HG03457 (cell line): ENCODE data around the gene LST1.

Experiments
- ATAC-seq: cut with Tn5 transposase; IDR thresholded peaks from one replicate; pipeline ENCODE4 v1.9.1; 2021; ENCODE audit warnings: moderate number of reproducible peaks; ENCODE audit not compliant: unreplicated experiment

Gene LST1

DNA sequence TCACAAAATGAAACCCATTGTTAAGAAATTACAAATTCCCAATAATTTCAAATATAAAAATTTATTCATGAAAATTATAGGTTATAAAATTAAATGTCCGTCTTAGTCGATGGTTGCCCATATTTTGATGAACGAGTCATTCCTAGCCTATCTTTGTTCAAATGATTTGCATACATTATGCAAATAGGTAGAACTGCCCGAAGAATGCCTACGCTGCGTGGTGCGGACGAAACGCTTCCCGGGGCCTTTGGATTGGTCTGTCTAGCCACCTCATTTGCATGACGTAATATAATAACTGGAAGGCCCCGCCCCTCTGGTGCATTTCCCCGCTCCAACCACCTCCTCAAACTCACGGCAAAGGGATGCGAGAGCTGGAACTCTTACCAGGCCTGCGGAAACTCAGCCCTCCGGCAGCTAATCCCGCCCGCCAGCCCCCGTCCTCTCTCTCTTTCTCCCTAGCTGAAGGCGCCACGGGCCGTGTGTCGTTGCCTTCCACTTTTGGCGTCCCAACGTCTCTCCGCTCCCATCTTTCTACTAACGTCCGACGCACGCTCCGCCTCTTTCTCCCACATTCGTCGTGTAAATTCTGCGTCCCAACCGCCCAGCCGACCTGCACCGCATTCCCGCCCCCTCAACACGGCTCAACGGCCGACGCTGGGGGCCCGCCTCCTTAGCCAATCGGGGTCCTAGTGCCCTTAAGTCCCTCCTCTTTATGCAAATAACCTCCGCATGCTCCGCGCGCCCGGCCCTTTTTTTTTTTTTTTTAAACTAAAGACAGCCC is 33.9 kb downstream of the LST1 start:
- peak; percentile 65 for ATAC-seq

DNA sequence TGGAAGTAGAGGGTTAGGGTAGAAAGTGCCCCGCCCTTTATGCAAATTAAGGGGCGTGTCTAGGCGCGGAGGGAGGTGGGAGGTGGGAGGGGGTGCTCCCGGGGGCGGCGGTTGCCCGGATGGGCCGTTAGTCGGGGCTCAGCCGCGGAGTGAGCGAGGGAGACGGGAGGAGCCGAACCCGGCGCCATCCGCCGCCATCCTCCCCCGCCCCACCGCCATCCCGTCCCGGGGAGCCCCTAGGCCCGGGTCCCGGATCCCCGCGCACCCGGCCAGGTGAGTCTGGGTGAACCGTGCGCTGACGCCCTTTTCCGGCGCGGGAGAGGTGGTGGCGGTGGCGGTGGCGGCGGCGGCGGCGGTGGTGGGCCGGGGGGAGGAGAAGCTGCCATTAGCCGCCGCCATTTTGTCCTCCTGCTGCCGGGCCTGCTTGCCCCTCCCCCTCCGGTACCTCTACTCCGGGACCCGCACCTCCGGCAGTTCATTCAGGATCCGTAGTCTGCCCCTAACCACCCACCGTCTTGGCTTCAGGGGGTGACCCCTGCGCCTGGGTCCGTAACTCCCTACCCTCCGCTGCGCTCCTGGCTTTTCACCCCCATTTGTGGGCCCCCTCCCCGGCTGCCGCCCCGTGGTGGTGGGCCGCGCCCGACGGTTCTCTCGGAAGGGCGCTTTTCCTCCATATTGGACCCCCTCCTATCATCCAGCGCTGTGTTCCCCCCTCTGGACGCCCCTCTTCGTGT is 34.7 kb downstream of the LST1 start, which contains the start of gene PRRC2A:
Gene PRRC2A, plus strand, starts transcription at position 130 of the 734 bp plus-strand sequence. CDS start 2,075 bp downstream, outside the sequence.
- peak; percentile 28 for ATAC-seq

DNA sequence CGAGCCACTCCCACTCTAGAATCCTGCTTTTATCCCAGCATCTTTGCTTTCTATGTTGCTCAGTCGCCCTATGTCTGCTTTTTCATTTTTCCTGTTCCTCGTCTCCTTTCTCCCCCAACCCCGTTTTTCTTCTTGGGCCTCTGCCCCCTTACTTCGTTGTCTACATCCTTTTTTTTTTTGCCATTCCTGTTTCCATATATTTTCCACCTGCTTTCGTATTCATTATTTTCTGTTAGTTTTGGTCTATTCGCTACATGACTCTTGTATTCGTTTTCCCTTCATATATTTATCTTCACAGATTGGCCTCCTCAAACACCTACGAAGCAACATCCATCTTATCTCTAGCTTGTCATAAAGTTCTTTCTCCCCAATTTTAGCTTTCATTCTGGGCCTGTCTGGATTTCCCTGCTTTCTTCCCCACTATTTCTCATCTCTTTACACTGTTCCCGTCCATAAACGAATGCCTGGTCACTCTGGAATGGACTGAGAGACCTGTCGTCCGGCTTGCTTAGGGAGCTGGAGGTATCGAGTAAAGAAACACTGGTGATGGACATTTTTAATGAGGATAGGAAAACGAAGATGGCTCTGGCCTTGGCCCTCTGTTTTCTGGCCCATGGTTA is 35.4 kb downstream of the LST1 start:
- no peak for ATAC-seq

DNA sequence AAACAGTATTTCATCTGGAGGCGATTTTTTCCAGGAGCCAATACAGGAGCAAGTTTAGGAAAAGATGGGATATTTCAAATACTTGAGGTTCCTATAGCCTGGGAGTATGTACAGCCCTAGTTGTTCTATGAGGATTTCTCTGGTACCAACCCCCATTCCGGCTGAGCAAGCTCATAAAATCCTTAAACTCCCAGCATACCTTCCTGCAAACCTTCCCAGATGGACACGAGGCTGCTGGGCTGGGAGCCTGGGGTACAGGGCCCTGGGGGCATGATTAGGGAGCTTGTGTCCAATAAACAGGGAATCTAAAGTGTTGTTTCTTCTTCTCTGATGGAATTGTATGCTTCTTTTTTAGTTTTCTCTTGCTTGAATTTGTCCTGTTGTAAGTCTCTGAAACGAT is 35.9 kb downstream of the LST1 start:
- ATAC-seq = no peak

DNA sequence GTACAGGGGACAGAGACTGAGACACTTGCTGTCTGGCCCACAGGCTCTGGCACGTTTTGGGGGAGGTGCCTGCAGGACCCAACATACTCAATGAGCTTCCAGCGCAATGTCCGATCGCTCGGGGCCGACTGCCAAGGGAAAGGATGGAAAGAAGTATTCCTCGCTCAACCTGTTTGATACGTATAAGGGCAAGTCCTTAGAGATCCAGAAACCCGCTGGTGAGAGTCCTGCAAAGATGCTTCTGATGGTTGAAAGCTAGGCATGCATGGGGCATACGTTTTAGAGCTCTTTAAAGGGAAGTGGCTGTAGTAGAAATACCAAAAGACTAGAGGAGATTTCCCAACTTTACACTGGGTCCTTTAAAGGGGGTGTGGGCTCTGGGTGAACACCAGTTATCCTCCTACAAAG is 36.6 kb downstream of the LST1 start:
- no peak for ATAC-seq

DNA sequence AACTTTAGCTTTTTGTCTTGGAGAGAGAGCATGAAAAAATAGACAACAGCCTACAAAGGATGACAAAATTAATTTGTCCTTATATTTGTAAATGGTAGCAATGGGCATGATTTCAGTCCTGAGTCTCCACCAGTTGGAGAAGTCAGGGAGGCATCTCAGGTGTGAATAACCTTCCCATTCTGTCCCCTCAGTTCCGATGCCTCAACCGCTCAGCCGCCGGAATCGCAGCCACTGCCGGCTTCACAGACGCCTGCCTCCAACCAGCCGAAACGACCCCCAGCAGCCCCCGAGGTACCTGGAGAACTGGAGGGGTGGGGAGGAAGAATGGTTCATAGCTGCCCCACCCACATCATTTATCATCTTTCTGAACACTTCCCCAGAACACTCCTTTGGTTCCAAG is 38.0 kb downstream of the LST1 start:
- ATAC-seq = no peak

DNA sequence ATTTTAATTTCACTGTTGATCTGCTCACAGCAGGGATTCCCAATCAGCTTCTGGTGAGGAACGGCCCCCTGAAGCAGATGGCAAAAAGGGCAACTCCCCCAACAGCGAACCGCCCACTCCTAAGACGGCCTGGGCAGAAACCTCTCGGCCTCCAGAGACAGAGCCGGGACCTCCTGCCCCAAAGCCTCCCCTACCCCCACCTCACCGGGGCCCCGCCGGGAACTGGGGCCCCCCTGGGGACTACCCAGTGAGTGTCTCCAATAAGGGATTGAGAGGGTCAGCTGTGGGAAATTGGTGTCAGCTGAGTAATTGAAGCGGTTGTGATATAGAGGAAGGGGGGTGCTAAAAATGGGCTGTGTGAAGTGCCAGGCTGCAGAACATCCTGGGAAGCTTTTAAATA is 40.9 kb downstream of the LST1 start:
- ATAC-seq = no peak

DNA sequence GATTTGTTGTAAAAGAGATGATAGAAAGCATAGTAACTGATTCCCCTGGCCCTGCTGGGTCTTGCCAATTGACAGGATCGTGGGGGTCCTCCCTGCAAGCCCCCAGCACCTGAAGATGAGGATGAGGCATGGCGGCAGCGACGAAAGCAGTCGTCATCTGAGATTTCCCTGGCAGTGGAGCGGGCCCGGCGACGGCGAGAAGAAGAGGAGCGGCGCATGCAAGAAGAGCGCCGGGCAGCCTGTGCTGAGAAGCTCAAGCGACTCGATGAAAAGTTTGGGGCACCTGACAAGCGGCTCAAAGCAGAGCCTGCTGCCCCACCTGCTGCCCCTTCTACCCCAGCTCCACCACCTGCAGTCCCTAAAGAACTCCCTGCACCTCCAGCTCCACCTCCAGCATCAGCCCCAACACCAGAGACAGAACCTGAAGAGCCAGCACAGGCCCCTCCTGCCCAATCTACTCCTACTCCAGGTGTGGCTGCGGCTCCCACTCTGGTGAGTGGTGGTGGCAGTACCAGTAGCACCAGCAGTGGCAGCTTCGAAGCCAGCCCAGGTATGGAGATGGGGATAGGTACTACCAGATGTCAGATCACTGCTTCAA is 41.7 kb downstream of the LST1 start:
- no peak for ATAC-seq

DNA sequence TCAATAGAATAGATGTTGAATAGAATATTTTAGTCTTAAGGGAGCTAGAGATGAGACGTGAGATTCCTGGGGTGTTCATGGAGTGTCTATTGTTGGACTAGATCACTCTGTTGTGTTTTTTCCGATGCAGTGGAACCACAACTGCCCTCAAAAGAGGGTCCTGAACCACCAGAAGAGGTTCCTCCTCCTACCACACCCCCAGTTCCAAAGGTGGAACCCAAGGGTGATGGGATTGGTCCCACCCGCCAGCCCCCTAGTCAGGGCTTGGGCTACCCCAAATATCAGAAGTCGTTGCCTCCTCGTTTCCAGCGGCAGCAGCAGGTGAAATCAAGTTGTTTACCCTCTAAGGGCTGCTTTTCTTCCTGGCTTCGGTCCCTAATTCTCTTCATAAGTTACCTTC is 42.9 kb downstream of the LST1 start:
- no peak for ATAC-seq

DNA sequence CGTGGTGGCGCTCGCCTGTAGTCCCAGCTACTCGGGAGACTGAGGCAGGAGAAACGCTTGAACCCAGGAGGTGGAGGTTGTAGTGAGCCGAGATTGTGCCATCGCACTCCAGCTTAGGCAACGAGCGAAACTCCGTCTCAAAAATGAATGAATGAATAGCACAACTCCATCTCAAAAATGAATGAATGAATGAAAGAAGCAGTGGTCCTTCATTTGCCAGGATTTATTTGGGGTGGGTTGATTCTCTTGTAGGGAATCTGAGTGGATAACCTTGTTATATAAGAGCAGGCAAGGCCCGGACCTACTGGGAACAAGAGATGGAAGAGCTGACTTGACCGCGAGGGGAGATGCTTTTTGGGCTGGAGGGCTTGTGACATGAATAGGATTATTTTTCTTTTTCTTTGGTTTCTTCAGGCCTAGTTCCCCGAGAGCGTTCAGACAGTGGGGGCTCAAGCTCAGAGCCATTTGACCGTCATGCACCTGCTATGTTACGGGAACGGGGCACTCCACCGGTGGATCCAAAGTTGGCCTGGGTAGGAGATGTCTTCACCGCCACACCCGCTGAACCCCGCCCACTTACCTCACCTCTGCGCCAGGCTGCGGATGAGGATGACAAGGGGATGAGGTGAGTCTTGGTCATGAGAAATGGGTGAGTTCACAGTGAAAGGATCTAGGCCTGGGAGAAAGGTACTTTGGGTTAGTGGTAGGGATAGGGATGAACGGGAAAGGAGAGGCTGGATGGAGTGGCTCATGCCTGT is 44.3 kb downstream of the LST1 start:
- ATAC-seq = no peak

DNA sequence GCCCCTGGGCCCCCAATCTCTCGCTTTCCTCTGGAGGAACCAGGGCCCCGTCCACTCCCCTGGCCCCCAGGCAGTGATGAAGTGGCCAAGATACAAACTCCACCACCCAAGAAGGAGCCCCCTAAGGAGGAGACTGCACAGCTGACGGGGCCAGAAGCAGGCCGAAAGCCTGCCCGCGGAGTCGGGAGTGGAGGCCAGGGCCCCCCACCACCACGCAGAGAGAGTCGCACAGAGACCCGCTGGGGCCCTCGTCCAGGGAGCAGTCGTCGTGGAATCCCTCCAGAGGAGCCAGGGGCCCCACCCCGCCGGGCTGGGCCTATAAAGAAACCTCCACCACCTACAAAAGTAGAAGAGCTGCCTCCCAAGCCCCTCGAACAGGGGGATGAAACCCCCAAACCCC is 45.1 kb downstream of the LST1 start:
- no peak for ATAC-seq

DNA sequence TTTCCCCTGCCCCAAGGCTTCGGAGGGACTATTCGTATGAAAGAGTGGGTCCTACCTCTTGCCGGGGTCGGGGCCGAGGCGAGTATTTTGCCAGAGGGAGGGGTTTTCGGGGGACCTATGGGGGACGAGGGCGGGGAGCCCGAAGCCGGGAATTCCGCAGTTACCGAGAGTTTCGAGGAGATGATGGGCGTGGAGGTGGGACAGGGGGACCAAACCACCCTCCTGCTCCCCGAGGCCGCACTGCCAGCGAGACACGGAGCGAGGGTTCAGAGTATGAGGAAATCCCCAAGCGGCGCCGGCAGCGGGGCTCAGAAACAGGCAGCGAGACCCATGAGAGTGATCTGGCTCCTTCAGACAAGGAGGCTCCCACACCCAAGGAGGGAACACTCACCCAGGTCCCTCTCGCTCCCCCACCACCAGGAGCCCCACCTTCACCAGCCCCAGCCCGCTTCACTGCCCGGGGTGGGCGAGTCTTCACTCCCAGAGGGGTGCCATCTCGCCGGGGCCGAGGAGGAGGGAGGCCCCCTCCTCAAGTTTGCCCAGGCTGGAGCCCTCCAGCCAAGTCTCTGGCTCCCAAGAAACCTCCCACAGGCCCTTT is 45.7 kb downstream of the LST1 start:
- no peak for ATAC-seq

DNA sequence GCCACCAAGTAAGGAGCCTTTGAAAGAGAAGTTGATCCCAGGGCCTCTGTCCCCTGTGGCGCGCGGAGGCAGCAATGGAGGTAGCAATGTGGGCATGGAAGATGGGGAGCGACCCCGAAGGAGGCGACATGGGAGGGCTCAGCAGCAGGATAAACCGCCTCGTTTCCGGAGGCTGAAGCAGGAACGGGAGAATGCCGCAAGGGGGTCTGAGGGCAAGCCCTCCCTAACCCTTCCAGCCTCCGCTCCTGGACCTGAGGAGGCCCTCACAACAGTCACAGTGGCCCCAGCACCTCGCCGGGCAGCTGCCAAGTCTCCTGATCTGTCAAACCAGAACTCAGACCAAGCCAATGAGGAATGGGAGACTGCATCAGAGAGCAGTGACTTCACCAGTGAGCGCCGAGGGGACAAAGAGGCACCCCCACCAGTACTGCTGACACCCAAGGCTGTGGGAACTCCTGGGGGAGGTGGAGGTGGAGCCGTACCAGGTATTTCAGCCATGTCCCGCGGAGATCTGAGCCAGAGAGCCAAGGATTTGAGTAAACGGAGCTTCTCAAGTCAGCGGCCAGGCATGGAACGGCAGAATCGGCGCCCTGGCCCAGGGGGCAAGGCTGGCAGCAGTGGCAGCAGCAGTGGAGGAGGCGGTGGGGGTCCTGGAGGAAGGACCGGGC is 46.3 kb downstream of the LST1 start:
- no peak for ATAC-seq

DNA sequence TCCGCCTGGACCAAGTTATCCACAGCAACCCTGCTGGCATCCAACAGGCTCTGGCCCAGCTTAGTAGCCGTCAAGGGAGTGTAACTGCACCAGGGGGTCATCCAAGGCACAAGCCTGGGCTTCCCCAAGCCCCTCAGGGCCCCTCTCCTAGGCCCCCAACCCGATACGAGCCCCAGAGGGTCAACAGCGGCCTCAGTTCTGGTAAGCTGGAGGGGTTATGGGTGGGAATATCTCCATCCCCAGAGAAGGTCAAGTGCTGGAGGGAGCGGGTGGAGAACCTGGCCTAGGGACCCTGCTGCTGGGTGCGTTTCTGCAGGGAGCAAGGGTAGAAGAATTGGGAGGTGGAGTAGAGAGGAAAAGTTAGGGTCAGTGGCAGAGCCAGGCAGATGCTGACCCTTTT is 47.4 kb downstream of the LST1 start:
- no peak for ATAC-seq

DNA sequence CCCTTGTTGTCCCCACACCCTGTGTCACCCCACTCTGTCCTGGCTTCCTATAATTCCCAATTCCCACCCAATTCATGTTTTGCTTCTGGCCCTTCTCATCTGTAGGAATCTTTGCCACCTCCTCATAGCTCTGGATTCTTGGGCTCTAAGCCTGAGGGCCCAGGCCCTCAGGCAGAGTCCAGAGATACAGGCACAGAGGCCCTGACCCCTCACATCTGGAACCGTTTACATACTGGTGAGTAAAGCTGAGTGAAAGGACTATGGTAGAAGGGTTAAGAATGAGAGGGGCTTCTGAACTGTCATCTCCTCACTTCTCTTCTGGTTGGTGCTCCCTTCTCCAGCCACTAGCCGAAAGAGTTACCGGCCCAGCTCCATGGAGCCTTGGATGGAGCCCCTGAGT is 48.1 kb downstream of the LST1 start:
- no peak for ATAC-seq

DNA sequence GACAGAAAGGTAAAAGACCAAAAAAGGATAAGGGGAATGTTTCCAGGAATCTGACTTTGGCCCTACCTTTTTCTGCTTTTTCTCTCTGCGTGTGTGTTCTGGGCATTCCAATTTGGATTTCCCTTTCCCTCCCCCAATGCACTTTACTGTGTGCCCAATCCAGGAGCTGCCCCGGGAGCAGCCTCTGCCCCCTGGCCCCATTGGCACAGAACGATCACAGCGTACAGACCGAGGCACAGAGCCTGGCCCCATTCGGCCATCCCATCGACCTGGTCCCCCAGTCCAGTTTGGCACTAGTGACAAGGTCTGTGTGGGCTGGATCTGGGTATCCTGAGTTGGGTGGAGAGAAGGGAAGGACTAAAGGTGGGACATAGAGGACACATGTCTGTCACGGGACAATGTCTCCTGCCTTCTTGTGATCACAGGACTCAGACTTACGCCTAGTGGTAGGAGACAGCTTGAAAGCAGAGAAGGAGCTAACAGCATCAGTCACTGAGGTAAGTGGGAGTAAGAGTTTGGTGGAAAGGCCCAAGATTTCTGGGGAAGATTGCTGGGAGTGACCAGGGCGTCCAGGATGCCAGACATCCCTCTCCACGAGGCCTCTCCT is 49.0 kb downstream of the LST1 start:
- ATAC-seq = no peak

DNA sequence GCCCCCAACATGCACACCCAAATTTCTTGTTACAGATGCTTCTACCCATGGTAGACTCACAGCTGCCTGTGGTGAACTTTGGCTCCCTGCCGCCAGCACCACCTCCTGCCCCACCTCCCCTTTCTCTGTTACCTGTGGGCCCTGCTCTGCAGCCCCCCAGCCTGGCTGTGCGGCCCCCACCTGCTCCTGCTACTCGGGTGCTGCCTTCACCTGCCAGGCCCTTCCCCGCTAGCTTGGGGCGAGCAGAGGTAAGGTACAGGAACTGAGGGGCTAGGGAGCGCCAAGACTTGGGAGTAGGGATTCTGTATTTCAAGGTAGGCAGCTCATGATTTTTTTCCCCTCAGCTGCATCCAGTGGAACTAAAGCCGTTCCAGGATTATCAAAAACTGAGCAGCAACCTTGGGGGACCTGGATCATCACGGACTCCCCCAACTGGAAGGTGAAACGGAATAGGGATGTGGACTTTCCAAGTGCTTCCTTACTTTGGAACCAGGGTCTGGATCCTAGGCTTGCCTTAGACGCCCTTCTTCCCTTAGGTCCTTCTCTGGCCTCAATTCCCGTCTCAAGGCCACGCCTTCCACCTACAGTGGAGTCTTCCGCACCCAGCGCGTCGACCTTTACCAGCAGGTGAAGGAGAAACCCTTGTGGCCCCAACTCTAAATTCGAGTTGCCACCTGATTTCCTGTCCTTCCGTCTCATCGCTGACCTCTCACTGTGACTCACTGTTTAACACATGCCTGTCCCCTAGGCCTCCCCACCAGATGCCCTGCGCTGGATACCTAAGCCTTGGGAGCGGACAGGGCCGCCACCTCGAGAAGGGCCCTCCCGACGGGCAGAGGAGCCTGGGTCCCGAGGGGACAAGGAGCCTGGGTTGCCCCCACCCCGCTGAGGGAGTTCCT is 50.9 kb downstream of the LST1 start:
- ATAC-seq = no peak
